Adrenal gland (tissue), 12 donors: ENCODE results near the gene SSBP2. TPM values are rescaled to one million over a fixed set of nuclear protein-coding genes. Genes with fewer than 3 reads are reported as not detected.

Experiments used
- DNase-seq, 7 donors: peaks; one replicate each; pipeline ENCODE4 v3.0.0-alpha.2; 2019 to 2020
- H3K27ac ChIP-seq, 5 donors: fragments of 200-600 bp; sonication (generic) in 4 of 5; 1 replicate in 3 of 5; 2 replicates in 2 of 5; pipeline versions ENCODE4 v1.5.1 to v1.8.0; 2016 to 2020; ENCODE audit warnings: mild to moderate bottlenecking in 1 of 5
- H3K27me3 ChIP-seq: fragments of 200-600 bp; 2 replicates; pipeline ENCODE4 v1.8.0; 2021
- H3K36me3 ChIP-seq, 2 donors: fragments of 200-600 bp; replicated peaks in 1 of 2; 1 replicate in 1 of 2; 2 replicates in 1 of 2; pipeline versions ENCODE4 v1.5.1 to v1.8.0; 2018 to 2022
- H3K4me1 ChIP-seq, 2 donors: fragments of 200-600 bp; replicated peaks in 1 of 2; 1 replicate in 1 of 2; 2 replicates in 1 of 2; pipeline versions ENCODE4 v1.5.1 to v1.8.0; 2018 to 2021
- H3K4me3 ChIP-seq, 4 donors: fragments of 200-600 bp; sonication (generic) in 3 of 4; one replicate each; pipeline ENCODE4 v1.5.1; 2016 to 2018
- H3K9me3 ChIP-seq, 3 donors: fragments of 200-600 bp; sonication (generic) in 1 of 3; replicated peaks in 1 of 3; 1 replicate in 2 of 3; 2 replicates in 1 of 3; pipeline versions ENCODE4 v1.5.1 to v1.8.0; 2016 to 2021
- POLR2A ChIP-seq, 2 donors: fragments of 450-650 bp; IDR thresholded peaks; one replicate each; pipeline ENCODE4 v1.6.1; 2017; ENCODE audit warnings: antibody characterized with exemption in 2 of 2, mild to moderate bottlenecking in 2 of 2, moderate library complexity in 1 of 2
- WGBS, 4 donors: extraction: QIAGEN DNeasy Blood & Tissue Kit in 2 of 4; methylation state at CpG; one replicate each; pipeline versions ENCODE4 v1.1.5 to v1.1.7; 2013 to 2017; 5-methylcytosine and 5-hydroxymethylcytosine counted together
- intact Hi-C, 2 donors: fragments of 100-400 bp; cut with DNase I; formaldehyde crosslinking; loops; one replicate each; pipeline versions ENCODE4 v1.14.1 to v1.15.0; 2022 to 2023
- polyA plus RNA-seq, 3 donors: library from polyadenylated mRNA; stranded (reverse); fragments of 200-250 nt in 2 of 3; fragments of 350-450 nt in 1 of 3; fragmentation: Illumina TruSeq in 1 of 3; extraction: RNeasy Lipid Tissue Mini Kit (QIAGEN cat#74804) in 1 of 3; gene quantifications; one replicate each; pipeline ENCODE4 v1.2.3, GENCODE V29; 2013 to 2014
- total RNA-seq, 9 donors: library from RNA; depleted of rRNA in 4 of 9; stranded (reverse); fragments of >200 nt in 4 of 9; fragments of 120-200 nt in 1 of 9; fragmentation: NEBNext Ultra II Directional in 1 of 9; extraction: Animal tissue kit (Norgen Biotek cat#: 25700) in 1 of 9; gene quantifications; one replicate each; pipeline versions ENCODE4 v1.1.0 to v1.2.4, GENCODE V29; 2013 to 2023
- TF ChIP-seq, protein P1 (sequence below), 6 experiments: fragments of 450-650 bp in 4 of 6; fragments of 200-600 bp in 2 of 6; sonication (generic) in 1 of 6; IDR thresholded peaks; 1 replicate in 5 of 6; 2 replicates in 1 of 6; pipeline versions ENCODE4 v1.5.1 to v1.8.0; 2016 to 2021; ENCODE audit warnings: antibody characterized with exemption in 6 of 6, mild to moderate bottlenecking in 2 of 6, moderate library complexity in 1 of 6
- donor health status: healthy with polysubstance abuse.
- donor health status: Bipolar disorder and iron deficiency.
- donor health status: DM: yes; HTN: yes; CAD: no.
- donor health status: DM: no; HTN: no; CAD: no.
- donor health status: DM: no; HTN: no; CAD: no.
- donor health status: DM: yes; HTN: yes; CAD: no.

SSBP2 gene
- total and polyA plus RNA-seq, 12 donors = 16.2 to 424 (median 25.4) TPM

DNA sequence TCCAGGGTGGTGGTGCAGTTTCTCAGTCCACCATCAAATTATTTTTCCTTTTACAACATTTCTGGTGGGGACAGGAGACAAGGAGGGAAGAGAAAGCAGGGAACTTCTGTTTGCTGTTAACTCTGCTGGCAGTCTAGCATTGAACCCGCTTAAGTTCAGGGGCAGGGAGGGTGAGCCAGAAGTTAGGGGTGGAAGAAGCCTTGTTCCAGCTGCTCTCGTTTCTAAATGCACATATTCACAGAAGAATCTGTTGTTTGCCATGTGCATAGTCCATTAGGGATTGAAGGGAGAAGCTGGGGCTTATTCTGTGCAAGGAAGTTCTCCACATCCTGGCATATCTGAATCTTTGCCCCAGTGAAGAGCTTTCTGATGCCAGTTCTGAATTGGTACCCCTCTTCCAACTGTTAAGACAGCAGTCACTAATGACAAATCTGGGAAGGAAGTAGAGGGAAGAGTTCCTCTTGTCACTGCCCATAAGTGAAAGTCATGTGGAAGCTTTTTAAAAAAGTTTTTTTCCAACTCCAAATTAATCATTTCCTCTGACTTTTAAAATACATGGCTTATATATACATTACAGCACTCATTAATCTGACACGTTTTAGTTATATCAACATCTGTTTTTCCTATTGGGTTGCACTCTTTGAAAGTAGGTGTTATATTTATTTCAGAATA, 324.4 kb downstream of the SSBP2 start:
- no peak overlapping the region for H3K4me3 ChIP-seq
- H3K36me3 ChIP-seq = no peaks in the 10 kb centered on the region
- intact Hi-C loops = loop anchor here (5.0 to 10.0 kb wide), 2 partner anchors 428 to 741 kb away; no protein-coding TSS in a partner anchor
- TF ChIP-seq POLR2A (IDR thresholded peaks at IDR 0.05) = no peak
- TF ChIP-seq, protein P1, sequence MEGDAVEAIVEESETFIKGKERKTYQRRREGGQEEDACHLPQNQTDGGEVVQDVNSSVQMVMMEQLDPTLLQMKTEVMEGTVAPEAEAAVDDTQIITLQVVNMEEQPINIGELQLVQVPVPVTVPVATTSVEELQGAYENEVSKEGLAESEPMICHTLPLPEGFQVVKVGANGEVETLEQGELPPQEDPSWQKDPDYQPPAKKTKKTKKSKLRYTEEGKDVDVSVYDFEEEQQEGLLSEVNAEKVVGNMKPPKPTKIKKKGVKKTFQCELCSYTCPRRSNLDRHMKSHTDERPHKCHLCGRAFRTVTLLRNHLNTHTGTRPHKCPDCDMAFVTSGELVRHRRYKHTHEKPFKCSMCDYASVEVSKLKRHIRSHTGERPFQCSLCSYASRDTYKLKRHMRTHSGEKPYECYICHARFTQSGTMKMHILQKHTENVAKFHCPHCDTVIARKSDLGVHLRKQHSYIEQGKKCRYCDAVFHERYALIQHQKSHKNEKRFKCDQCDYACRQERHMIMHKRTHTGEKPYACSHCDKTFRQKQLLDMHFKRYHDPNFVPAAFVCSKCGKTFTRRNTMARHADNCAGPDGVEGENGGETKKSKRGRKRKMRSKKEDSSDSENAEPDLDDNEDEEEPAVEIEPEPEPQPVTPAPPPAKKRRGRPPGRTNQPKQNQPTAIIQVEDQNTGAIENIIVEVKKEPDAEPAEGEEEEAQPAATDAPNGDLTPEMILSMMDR (IDR thresholded peaks at IDR 0.05) = no peak
- H3K9me3 ChIP-seq = no peaks in the 10 kb centered on the region
- H3K27me3 ChIP-seq = no peaks in the 10 kb centered on the region
- no peak overlapping the region for H3K27ac ChIP-seq
- DNase-seq = no peak
- no peaks in the 10 kb centered on the region for H3K4me1 ChIP-seq
- WGBS, 4 donors = 44 to 55% (median 52%) methylated on average over 3 of the region's 3 CpGs

DNA sequence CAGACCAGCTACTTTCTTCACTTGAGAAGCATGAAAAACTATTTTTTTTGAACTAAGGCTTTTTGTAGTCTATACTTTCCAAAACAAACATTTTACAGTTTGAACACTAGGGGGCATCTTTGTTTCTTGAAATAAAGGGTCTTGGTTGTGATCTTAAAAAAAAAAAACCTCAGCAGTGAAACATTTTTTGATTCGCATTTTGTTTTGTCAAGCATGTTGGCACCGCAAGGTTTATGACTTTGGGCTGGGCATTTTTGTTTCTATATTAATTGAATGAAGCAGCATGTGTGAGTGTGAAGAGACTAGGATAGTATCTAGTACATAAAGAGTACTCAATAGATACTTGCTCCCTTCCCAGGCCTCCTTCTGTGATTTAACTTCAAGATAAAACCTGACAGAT, 325.3 kb downstream of the SSBP2 start:
- no peak overlapping the region for H3K4me3 ChIP-seq
- H3K36me3 ChIP-seq = no peaks in the 10 kb centered on the region
- no peaks in the 10 kb centered on the region for H3K4me1 ChIP-seq
- DNase-seq = no peak
- no peaks in the 10 kb centered on the region for H3K27me3 ChIP-seq
- TF ChIP-seq, protein P1 (IDR thresholded peaks at IDR 0.05) = peak; percentile 39 to 74 (median 60)
- no peak for TF ChIP-seq POLR2A (IDR thresholded peaks at IDR 0.05)
- 0 to 7% (median 2%) methylated on average over 2 of the region's 2 CpGs for WGBS, 4 donors
- H3K9me3 ChIP-seq = no peaks in the 10 kb centered on the region
- H3K27ac ChIP-seq = peak overlapping the region in 1 of 5 donors; percentile 5
- intact Hi-C loops = loop anchor here (5.0 to 10.0 kb wide), 2 partner anchors 429 to 742 kb away; no protein-coding TSS in a partner anchor

DNA sequence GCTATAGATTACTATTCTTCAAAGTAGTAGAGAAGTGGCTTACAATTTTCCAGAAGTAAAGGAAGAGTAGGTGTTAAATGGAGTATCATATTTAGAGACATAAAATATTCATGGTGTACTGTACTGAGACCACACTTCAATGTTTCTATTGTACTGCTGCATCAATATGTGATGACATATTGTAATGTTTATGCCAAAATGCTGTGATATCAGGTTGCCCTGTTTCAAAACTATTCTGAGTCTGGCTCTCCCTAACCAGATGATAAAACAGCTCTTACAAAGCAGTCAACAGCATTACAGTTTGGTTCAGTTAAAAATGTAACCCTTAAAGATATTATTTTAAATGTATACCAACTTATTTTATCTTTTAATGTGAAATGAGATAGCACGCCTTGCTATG, 326.2 kb downstream of the SSBP2 start:
- intact Hi-C loops = loop anchor here (5.0 to 10.0 kb wide), 2 partner anchors 430 to 743 kb away; no protein-coding TSS in a partner anchor
- no peak for TF ChIP-seq POLR2A (IDR thresholded peaks at IDR 0.05)
- TF ChIP-seq, protein P1 (IDR thresholded peaks at IDR 0.05) = no peak
- H3K27ac ChIP-seq = no peak overlapping the region

DNA sequence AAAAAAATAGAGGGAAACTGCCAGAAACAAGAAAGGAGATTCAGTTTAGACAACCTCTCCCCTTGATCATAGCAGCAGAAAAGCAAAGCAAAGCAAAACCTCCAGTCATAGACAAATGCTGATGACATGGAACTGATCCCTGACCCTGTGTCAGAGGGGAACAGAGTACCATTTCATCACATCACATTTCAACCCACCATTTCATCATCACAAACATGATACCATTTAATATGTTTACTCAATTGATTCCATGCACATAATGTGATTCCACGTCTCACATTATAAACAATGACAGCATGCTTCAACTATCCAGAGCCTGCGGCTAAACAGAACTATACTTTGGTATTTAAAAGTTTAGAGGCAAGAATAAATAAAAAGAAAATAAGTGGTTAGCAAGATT, 328.2 kb downstream of the SSBP2 start:
- DNase-seq = no peak
- Histone ChIP-seq H3K4me1 (no peaks in the 10 kb centered on the region), H3K9me3 (no peaks in the 10 kb centered on the region), H3K27me3 (no peaks in the 10 kb centered on the region), H3K4me3 (no peak overlapping the region), H3K27ac (no peak overlapping the region), H3K36me3 (no peaks in the 10 kb centered on the region)
- TF ChIP-seq, protein P1 (IDR thresholded peaks at IDR 0.05) = no peak
- no peak for TF ChIP-seq POLR2A (IDR thresholded peaks at IDR 0.05)
- WGBS, 4 donors = 73 to 88% (median 85%) methylated on average over 2 of the region's 2 CpGs
- intact Hi-C loops = loop anchor here (10.0 kb wide), 1 partner anchor 432 kb away; no protein-coding TSS in a partner anchor

More for the DNA sequence above, 326.2 kb downstream of the SSBP2 start:
- Histone ChIP-seq H3K27me3 (no peaks in the 10 kb centered on the region), H3K9me3 (no peaks in the 10 kb centered on the region), H3K4me3 (no peak overlapping the region), H3K36me3 (no peaks in the 10 kb centered on the region), H3K4me1 (no peaks in the 10 kb centered on the region)
- WGBS, 4 donors = 89 to 95% (median 95%) methylated on average over 1 of the region's 1 CpG
- no peak for DNase-seq
